Measurements from ENCODE around the gene GJA4.

GRCh38 chr1:34770891-34771504, 21.8 kb upstream of the GJA4 start:
- TF ChIP-seq CTCF (IDR thresholded peaks at IDR 0.05; ENCODE audit: poor library complexity) (no peak), EZH2 (IDR thresholded peaks at IDR 0.05; ENCODE audit: borderline replicate concordance) (no peak)
